Ramos (cell line): ENCODE results near the gene HIP1R.

ENCODE experiments used
- in situ Hi-C: fragments of 300-500 bp; cut with MboI; formaldehyde crosslinking; loops from one replicate; pipeline ENCODE4 v1.14.3; 2022; ENCODE audit warnings: low sequenced_read_pairs; ENCODE audit not compliant: unreplicated experiment

HIP1R gene

GRCh38 chr12:122825773-122826724 is 9.2 kb upstream of the HIP1R start:
- in situ Hi-C loops, result no loop called here

- in situ Hi-C loops, result no loop called here
These were observed 8.0 kb upstream of the HIP1R start for GRCh38 chr12:122827258-122827657.

- in situ Hi-C loops, result no loop called here
These were observed 4.6 kb upstream of the HIP1R start for GRCh38 chr12:122830517-122831214.

- in situ Hi-C loops, result no loop called here
These were observed 945 bp upstream of the HIP1R start for GRCh38 chr12:122834104-122834920.

- in situ Hi-C loops, result no loop called here
These were observed 431 bp downstream of the HIP1R start for GRCh38 chr12:122835750-122836026.

- in situ Hi-C loops, result no loop called here
These were observed 1.0 kb downstream of the HIP1R start for GRCh38 chr12:122836027-122836921.

- in situ Hi-C loops, result no loop called here
These were observed 2.3 kb downstream of the HIP1R start for GRCh38 chr12:122837306-122838265.

- in situ Hi-C loops, result no loop called here
These were observed 3.6 kb downstream of the HIP1R start for GRCh38 chr12:122838841-122839240.

- in situ Hi-C loops, result no loop called here
These were observed 4.8 kb downstream of the HIP1R start for GRCh38 chr12:122839907-122840554.

- in situ Hi-C loops, result no loop called here
These were observed 5.6 kb downstream of the HIP1R start for GRCh38 chr12:122840580-122841513.

- in situ Hi-C loops, result no loop called here
These were observed 6.5 kb downstream of the HIP1R start for GRCh38 chr12:122841544-122842321.

- in situ Hi-C loops, result no loop called here
These were observed 7.5 kb downstream of the HIP1R start for GRCh38 chr12:122842505-122843405.

GRCh38 chr12:122843455-122843854 is 8.2 kb downstream of the HIP1R start:
- in situ Hi-C loops, result no loop called here

- in situ Hi-C loops, result no loop called here
These were observed 9.2 kb downstream of the HIP1R start for GRCh38 chr12:122844366-122844971.
